Keratinocyte (primary cell): ENCODE data around the gene B9D1.

ENCODE experiments used
- CTCF ChIP-seq, 3 experiments: IDR thresholded peaks in 1 of 3; conservative IDR thresholded peaks in 1 of 3; optimal IDR thresholded peaks in 1 of 3; 2 replicates in 2 of 3; 3 replicates in 1 of 3; pipeline versions ENCODE3 to v1.5.1; 2011; ENCODE audit warnings: low read length in 3 of 3, mild to moderate bottlenecking in 3 of 3, moderate library complexity in 2 of 3, control low read depth in 1 of 3, inconsistent platforms in 1 of 3; ENCODE audit not compliant: insufficient read depth in 2 of 3; ENCODE audit errors: extremely low read depth in 1 of 3
- EZH2 ChIP-seq: IDR thresholded peaks from one replicate; pipeline ENCODE4 v1.6.1; 2012; ENCODE audit warnings: inconsistent platforms, mild to moderate bottlenecking, low read length, moderate library complexity

DNA sequence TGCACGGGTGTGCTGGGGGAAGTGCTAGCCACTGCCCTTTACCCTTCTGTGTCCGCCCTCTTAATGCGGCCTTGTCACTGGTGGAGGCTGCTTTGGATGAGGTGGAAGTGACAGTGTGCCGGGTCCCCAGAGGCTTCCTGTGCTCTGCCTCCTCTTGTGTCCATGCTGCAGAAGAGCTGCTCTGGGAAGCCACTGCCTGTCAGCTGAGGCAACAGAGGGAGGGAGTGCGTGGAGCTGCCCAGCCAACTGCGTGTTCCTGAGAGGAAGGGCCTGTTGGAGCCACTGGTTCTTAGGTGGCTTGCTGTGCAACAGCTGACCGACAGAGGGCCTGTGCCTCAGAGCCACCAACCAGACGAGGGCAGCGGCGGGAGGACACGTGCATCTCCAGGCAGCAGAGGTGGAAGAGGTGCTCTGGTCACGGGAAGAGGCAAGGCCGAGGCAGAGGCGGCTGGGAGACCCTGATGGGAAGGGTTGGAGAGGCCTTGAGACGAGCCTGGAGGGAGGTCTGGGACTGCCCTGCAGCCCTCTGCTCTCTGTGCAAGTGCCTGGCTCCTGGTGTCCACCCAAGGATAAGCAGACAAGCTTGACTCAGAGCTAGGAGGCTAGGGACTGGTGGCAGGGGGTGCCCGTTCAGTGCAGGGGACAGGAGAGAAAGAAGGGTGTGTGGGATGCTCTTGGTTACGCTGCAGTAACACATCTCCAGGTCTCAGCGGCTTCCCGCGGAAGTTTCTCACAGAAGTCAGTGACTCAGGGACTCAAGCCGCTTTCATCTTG, 25.4 kb downstream of the B9D1 start:
- no peak for TF ChIP-seq CTCF (optimal IDR thresholded peaks at IDR 0.05 in 1 of 3, IDR thresholded peaks at IDR 0.05 in 1 of 3, conservative IDR thresholded peaks at IDR 0.05 in 1 of 3; ENCODE audit: extremely low read depth in 1 of 3, insufficient read depth in 2 of 3, low read length in 3 of 3)
- no peak for TF ChIP-seq EZH2
